Tibial artery (tissue), 4 donors: ENCODE measurements around the gene FKBP5.

ENCODE experiments used
- DNase-seq, 2 donors: peaks; one replicate each; pipeline ENCODE4 v3.0.0-alpha.2; 2019
- H3K27ac ChIP-seq, 2 donors: fragments of 200-600 bp; sonication (generic) in 1 of 2; 1 replicate in 1 of 2; 2 replicates in 1 of 2; pipeline ENCODE4 v1.5.1; 2018 to 2019; ENCODE audit warnings: mild to moderate bottlenecking in 1 of 2
- H3K27me3 ChIP-seq, 2 donors: fragments of 200-600 bp; sonication (generic) in 1 of 2; one replicate each; pipeline versions ENCODE4 v1.5.1 to v1.6.0; 2016 to 2019
- H3K36me3 ChIP-seq, 3 donors: fragments of 200-600 bp; sonication (generic) in 2 of 3; one replicate each; pipeline ENCODE4 v1.5.1; 2016 to 2019; ENCODE audit warnings: mild to moderate bottlenecking in 2 of 3
- H3K4me1 ChIP-seq, 4 donors: fragments of 200-600 bp; sonication (generic) in 2 of 4; 1 replicate in 3 of 4; 2 replicates in 1 of 4; pipeline ENCODE4 v1.5.1; 2016 to 2019
- H3K4me3 ChIP-seq, 2 donors: fragments of 200-600 bp; sonication (generic) in 1 of 2; 1 replicate in 1 of 2; 2 replicates in 1 of 2; pipeline ENCODE4 v1.5.1; 2018 to 2019; ENCODE audit warnings: mild to moderate bottlenecking in 2 of 2
- H3K9me3 ChIP-seq, 3 donors: fragments of 200-600 bp; sonication (generic) in 1 of 3; one replicate each; pipeline ENCODE4 v1.5.1; 2016 to 2019
- CTCF ChIP-seq, 2 experiments: fragments of 200-600 bp in 1 of 2; fragments of 450-650 bp in 1 of 2; IDR thresholded peaks; one replicate each; pipeline ENCODE4 v1.5.1; 2017 to 2019; ENCODE audit warnings: antibody characterized with exemption in 2 of 2, mild to moderate bottlenecking in 1 of 2, moderate library complexity in 1 of 2
- intact Hi-C: fragments of 100-400 bp; cut with DNase I; formaldehyde crosslinking; loops from one replicate; pipeline ENCODE4 v1.15.0; 2023; ENCODE audit warnings: low total_unique reads

FKBP5 gene

GRCh38 chr6:35665573-35665972, 23.1 kb downstream of the FKBP5 start:
- no peak for TF ChIP-seq CTCF (IDR thresholded peaks at IDR 0.05)
- DNase-seq: no peak
- H3K27me3 ChIP-seq: no peaks in the 10 kb centered on the region
- no peak overlapping the region for H3K4me3 ChIP-seq
- H3K36me3 ChIP-seq: peaks cover 8 to 32% (median 15%) of the 10 kb centered on the region in 3 donors
- H3K27ac ChIP-seq: no peak overlapping the region
- intact Hi-C loops: no loop called here
- H3K9me3 ChIP-seq: no peaks in the 10 kb centered on the region
- peaks cover 0 to 98% (median 37%) of the 10 kb centered on the region in 4 donors for H3K4me1 ChIP-seq

GRCh38 chr6:35664945-35665344, 23.8 kb downstream of the FKBP5 start:
- H3K27me3 ChIP-seq: no peaks in the 10 kb centered on the region
- DNase-seq: no peak
- no peaks in the 10 kb centered on the region for H3K9me3 ChIP-seq
- intact Hi-C loops: no loop called here
- peaks cover 4 to 26% (median 15%) of the 10 kb centered on the region in 3 donors for H3K36me3 ChIP-seq
- H3K27ac ChIP-seq: no peak overlapping the region
- H3K4me3 ChIP-seq: no peak overlapping the region
- H3K4me1 ChIP-seq: peaks cover 0 to 96% (median 37%) of the 10 kb centered on the region in 4 donors
- TF ChIP-seq CTCF (IDR thresholded peaks at IDR 0.05): no peak

DNA sequence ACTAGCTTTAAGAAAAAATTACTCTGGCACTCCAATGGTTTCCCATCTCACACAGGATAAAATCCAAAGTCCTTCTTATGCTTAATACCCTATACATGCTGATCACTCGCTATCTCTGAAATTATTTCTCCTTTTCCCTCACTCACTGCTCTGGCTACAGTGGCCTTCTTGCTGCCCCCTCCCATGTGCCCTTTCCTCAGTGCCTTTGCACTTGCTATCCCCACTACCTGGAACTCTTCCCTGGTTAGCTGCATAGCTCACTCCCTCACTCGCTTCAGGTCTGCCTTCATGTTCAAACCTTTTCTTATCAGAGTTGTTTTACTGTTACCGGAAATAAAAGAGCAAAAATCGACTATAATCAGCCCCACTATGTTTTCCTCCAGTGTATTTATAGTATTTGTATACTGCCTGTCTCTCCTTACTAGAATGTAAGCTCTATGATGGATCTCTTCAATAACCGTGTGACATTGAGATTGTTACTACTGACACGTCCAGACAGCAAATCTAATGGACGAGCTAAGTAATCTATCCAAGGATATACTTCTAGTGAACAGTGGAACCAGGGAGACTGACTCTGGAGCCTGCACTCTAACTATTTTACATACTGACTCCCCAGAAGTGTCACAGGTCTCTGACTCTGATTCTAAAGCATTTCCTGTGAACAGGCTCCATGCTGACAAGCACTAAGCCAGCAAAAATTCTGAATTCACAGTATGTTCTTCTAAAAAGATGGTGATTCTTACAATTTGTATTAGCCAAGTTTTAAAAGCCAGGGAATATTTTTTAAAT, 25.1 kb downstream of the FKBP5 start:
- no peak for TF ChIP-seq CTCF (IDR thresholded peaks at IDR 0.05)
- Histone ChIP-seq H3K27me3 (no peaks in the 10 kb centered on the region), H3K4me1 (peaks cover 0 to 91% (median 35%) of the 10 kb centered on the region in 4 donors), H3K4me3 (peak overlapping the region in 1 of 2 donors; percentile 6), H3K27ac (peak overlapping the region; percentile 13 to 50), H3K9me3 (no peaks in the 10 kb centered on the region), H3K36me3 (peaks cover 4 to 20% (median 9%) of the 10 kb centered on the region in 3 donors)
- no peak for DNase-seq
- intact Hi-C loops: no loop called here

- intact Hi-C loops: no loop called here
- no peak for TF ChIP-seq CTCF (IDR thresholded peaks at IDR 0.05)
- peak overlapping the region in 1 of 2 donors; percentile 8 for H3K4me3 ChIP-seq
- no peaks in the 10 kb centered on the region for H3K9me3 ChIP-seq
- DNase-seq: no peak
- peaks cover 0 to 86% (median 31%) of the 10 kb centered on the region in 4 donors for H3K4me1 ChIP-seq
- H3K27me3 ChIP-seq: no peaks in the 10 kb centered on the region
- peak overlapping the region in 1 of 2 donors; percentile 50 for H3K27ac ChIP-seq
- peaks cover 4 to 16% (median 9%) of the 10 kb centered on the region in 3 donors for H3K36me3 ChIP-seq
Observed at GRCh38 chr6:35662999-35663398, 25.7 kb downstream of the FKBP5 start.

DNA sequence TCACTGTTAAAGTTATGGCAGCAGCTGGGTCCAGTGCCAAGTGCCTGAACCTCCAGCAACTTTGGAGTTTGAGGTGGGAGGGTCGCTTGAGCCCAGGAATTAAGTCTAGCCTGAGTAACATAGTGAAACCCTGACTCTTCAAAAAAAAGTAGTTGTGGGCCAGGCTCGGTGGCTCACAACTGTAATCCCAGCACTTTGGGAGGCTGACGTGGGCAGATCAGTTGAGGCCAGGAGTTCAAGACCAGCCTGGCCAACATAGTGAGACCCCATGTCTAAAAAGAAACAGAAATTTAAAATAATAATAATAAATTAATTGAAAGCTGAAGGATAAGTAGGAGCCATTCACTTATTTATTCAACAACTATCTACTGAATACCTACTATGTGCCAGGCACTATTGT, 33.8 kb downstream of the FKBP5 start:
- DNase-seq: no peak
- Histone ChIP-seq H3K4me3 (no peak overlapping the region), H3K27ac (no peak overlapping the region), H3K4me1 (peaks cover 0 to 28% (median 0%) of the 10 kb centered on the region in 4 donors), H3K9me3 (no peaks in the 10 kb centered on the region), H3K27me3 (no peaks in the 10 kb centered on the region), H3K36me3 (peaks cover 11 to 13% (median 13%) of the 10 kb centered on the region in 3 donors)
- intact Hi-C loops: no loop called here
- no peak for TF ChIP-seq CTCF (IDR thresholded peaks at IDR 0.05)
